Embryonic facial prominence (tissue), 1 donor: ENCODE data around the gene RTN4IP1.
"Not testable (repeated sequence)": the region's sequence is repeated elsewhere in the genome, so short reads cannot be mapped to it uniquely, and the experiment has no call there.

Source experiments
- DNase-seq: peaks from one replicate; pipeline ENCODE4 v3.0.0-alpha.2; 2016; ENCODE audit errors: extremely low spot score

RTN4IP1 gene

GRCh38 chr6:106586815-106587415 lies 42.4 kb downstream of the RTN4IP1 start:
- no peak for DNase-seq

DNA sequence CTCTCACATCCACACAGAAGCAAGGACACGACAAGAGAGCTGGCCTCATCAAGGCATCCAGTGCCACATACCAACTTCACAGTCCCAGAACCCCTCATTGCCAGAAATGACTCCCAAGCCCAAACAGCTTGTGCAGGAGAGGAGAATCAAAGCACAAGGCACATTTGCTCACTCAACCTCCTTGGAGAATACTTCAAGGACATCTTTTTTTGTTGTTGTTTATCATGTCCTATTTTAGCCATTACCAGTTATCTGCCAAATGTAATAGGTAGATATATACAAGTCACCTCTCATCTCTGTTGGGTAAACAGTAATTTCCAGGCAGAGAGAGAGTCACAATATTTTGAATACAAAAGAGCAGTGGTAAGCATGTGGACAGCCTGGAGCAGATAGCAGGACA lies 47.8 kb downstream of the RTN4IP1 start:
- DNase-seq: no peak

GRCh38 chr6:106579281-106579680 lies 50.0 kb downstream of the RTN4IP1 start:
- DNase-seq: no peak

- no peak for DNase-seq
These were observed 54.4 kb downstream of the RTN4IP1 start for GRCh38 chr6:106574741-106575458.

DNA sequence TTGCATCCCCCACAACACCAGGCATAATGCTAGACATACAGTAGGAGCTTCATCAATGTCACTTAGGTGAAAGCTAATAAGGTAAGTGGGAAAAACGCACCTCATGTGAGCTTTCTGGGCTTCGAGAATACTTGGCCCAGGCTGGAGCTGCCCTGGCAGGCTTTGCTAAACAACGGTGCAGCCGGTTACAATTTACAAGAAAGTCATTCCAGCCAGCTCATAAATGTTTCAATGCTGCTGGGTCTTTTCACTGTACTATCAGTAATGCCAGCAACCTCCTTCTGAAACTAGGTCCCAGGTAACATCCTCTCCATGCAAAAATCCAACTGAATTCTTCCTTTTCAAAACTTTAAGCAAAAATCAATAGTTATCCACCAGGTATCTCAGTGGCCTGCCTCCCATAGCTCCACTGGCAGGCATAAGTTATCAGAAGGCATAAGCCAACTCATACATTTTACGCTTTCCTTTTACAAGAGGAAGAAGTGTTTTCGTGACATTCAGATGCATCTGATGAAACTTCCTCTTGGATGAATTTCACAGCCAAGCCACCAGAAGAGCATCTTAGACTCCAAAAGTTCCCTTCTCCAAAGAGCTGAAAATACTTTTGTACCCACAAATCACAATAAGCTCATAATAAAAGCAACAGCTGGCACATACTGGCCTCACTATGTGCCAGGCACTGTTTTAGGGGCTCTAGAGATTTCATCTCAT lies 56.3 kb downstream of the RTN4IP1 start:
- DNase-seq: no peak

GRCh38 chr6:106572436-106572835 lies 56.9 kb downstream of the RTN4IP1 start:
- no peak for DNase-seq

- no peak for DNase-seq
These were observed 59.9 kb downstream of the RTN4IP1 start for GRCh38 chr6:106569428-106569827.

GRCh38 chr6:106568530-106568929 lies 60.8 kb downstream of the RTN4IP1 start:
- no peak for DNase-seq

DNA sequence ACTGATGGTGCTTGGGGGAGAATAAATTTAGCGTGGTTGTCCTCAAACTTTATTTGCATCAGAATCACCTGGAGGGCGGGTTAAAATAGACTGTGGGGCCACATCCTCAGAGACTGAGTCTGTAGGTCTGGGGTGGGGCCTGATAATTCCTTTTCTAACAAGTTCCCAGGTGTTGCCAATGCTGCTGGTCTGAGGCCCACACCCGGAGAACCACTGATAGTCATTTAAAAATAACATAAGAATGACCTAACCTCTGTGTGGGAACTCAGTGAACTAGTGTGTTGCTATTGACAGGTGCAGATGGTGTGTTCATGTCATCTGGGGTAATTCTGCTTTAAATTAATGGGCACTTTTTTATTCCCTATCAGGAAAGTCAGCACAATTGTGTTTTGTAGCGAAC lies 64.8 kb downstream of the RTN4IP1 start:
- no peak for DNase-seq

DNA sequence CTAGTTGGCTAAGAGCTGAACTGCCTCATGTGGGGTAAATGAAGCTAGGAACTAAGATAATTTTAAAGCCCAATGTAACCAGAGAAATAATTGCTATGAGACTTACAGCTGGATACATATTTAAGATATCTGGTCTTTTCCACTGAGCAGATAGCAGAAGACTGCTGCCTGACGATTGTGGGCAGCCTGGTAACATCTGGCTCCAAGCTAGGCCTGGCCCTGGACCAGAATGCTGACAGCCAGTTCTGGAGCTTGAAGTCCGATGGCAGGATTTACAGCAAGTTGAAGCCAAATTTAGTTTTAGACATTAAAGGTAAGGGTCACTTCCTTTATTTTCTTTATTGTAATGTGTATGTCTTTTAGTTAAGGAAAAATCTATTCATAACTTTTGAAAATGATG lies 65.7 kb downstream of the RTN4IP1 start:
- DNase-seq: no peak

DNA sequence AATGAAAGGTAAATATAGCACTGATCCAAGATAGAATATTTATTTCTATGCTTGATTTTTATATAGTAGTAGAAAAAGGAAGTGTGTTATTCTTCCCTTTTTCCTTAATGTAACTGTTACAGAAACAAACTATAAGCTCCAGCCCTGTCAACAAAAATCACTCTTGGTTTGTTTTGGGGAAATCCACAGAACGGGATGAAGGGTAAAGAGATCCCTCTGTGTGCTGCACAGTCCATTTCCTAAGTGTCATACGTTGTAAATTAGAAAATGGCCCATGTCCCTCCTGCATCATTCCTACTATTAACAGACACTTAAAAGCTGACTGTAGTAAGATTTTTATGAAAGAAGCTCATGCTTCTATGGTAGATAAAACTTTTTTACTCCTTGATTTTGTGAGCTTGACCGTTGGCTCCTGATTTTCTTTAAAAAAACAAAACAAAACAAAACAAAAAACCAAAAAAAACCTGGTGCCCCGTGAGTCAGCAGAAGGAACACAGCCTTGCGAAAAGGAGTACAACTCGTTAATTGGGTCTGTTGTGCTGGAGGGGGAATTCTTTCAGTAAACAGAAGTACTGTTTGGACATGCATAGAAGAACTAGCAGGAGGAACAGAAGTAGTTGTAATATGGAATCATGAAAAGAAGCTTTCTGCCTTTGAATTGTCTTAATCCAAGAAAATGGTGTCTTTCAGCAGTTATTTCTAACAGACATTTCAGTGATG lies 67.5 kb downstream of the RTN4IP1 start:
- no peak for DNase-seq

GRCh38 chr6:106560996-106561685 lies 68.2 kb downstream of the RTN4IP1 start:
- DNase-seq: no peak

- not testable (repeated sequence) for DNase-seq
These were observed 69.6 kb downstream of the RTN4IP1 start for GRCh38 chr6:106559659-106560058.

DNA sequence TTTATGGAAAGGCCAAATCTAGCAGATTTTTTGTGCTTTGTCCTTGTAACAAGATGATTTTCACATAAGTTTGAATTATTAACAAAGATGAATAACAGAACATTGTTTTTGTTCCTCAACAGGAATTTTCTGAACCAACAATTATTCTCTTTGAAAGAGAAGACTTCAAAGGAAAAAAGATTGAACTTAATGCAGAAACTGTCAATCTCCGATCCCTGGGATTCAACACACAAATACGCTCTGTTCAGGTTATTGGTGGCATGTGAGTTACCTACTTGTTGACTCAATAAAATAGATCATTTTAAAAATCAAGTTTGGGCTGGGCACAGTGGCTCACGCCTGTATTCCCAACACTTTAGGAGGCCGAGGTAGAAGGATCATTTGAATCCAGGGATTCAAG lies 70.9 kb downstream of the RTN4IP1 start:
- no peak for DNase-seq

GRCh38 chr6:106557837-106558236 lies 71.5 kb downstream of the RTN4IP1 start:
- DNase-seq: no peak

- no peak for DNase-seq
These were observed 72.8 kb downstream of the RTN4IP1 start for GRCh38 chr6:106556368-106556960.

- no peak for DNase-seq
These were observed 73.5 kb downstream of the RTN4IP1 start for GRCh38 chr6:106555767-106556166.

DNA sequence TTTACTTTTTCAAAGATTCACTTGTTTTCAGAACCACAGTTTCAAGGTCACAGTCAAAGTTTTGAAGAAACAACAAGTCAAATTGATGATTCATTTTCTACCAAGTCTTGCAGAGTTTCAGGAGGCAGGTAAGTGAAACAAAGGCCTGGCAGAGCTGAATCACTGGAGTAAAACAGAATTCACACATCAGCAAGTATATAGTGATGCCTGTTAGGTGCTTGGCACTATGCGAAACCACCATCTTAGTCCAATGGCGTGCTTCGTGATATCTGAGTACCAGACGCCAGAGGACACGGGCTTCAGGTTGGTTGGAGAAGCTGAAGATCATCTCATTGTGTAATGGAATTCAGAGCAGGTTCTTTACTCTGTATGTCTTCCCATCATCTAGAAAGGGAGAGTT lies 75.9 kb downstream of the RTN4IP1 start:
- DNase-seq: no peak

- DNase-seq: no peak
These were observed 78.1 kb downstream of the RTN4IP1 start for GRCh38 chr6:106551155-106551554.

DNA sequence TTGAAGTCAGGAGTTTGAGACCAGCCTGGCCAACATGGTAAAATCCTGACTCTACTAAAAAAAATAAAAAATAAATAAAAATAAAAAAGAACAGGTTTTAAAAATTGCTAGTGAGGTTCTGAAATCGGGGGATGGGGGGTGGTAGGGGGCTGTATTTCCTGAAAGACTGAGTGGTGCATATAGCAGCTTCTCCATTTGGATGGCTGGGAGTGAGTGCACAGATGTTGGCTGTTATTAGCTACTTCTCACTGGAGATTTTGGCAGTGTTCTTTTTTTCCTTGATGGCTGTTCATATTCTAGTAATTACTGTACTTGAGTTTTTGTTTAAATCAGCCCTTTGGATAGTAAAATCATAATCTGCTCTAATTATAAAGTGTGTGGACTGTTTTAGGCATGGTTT lies 79.8 kb downstream of the RTN4IP1 start:
- no peak for DNase-seq

- DNase-seq: not testable (repeated sequence)
These were observed 80.3 kb downstream of the RTN4IP1 start for GRCh38 chr6:106548926-106549455.
